Activated gamma-delta T cell treated with anti-CD3 and anti-CD28 coated beads, Interleukin-2, amount 50 U/mL, for 16 hours (primary cell): ENCODE data around the gene AP3S2.
"Not testable (repeated sequence)": the region's sequence is repeated elsewhere in the genome, so short reads cannot be mapped to it uniquely, and the experiment has no call there.

Experiments
- DNase-seq: peaks from one replicate; pipeline ENCODE4 v3.0.0-alpha.2; 2020; ENCODE audit warnings: low read depth

The AP3S2 gene

DNA sequence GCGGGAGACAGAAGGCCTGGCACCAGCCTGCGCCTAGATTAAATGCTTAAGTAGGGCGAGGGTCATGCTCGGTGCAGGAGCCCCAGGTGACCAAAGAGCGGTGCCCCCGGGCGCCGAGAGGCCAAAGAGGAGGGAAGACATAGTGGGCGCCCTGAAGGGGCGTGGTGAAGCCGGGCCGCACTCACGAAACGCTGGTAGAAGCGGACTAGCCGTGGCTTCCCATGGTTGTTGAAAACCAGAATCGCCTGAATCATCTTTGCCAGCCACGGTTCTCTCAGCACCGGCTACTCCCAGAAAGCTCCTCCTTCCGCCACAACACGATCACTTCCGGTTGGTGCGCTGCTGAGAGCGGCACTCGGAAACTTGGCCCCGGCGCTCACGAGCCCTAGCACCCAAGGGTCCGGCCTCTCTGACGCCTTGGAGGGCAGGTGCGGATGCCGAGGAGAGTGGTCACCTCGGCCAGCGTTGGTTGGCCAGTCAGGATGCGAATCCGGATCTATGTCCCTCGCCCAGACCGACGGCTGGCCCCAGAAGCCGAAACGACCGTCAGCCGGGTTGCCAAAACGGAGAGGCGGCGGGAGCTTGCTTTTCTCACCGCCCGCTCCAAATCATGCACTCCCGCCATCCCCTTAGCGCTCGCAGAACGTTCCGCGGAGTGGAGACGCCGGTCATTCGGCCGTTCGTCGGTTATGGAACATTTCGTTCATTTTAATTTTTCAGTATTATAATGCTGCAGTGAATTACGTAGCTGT lies at the start of gene AP3S2:
AP3S2 (minus strand) TSS at position 299 of the 752 bp plus-strand sequence; CDS start at position 254, 45 bp downstream.
- DNase-seq = peak; percentile 78

DNA sequence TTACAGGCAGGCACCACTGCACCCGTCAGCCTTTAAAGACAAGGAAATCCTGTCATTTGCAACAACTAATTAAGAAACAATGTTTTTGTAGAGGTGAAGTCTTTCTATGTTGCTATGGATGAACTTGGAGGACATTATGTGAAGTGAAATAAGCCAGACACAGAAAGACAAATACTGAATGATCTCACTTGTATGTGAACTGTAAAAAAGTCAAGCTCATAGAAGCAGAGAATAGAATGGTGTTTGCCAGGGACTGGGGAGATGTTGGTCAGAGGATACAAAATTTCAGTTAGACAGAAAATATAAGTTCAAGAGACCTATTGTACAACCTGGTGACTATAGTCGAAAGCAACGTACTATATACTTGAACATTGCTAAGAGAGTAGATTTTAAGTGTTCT lies 46.1 kb upstream of the AP3S2 start:
- DNase-seq = no peak

DNA sequence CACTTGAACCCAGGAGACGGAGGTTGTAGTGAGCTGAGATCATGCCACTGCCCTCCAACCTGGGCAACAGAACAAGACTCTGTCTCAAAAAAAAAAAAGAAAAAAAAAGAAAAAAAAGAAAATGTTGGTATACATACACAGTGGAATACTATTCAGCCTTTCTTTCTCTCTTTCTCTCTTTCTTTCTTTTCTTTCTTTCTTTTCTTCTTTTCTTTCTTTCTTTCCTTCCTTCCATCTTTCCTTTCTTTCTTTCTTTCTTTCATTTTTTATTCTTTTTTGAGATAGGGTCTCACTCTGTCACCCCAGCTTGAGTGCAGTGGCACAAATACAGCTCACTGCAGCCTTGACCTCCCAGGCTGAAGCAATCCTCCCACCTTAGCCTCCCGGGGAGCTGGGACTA lies 45.6 kb upstream of the AP3S2 start:
- DNase-seq = not testable (repeated sequence)

DNA sequence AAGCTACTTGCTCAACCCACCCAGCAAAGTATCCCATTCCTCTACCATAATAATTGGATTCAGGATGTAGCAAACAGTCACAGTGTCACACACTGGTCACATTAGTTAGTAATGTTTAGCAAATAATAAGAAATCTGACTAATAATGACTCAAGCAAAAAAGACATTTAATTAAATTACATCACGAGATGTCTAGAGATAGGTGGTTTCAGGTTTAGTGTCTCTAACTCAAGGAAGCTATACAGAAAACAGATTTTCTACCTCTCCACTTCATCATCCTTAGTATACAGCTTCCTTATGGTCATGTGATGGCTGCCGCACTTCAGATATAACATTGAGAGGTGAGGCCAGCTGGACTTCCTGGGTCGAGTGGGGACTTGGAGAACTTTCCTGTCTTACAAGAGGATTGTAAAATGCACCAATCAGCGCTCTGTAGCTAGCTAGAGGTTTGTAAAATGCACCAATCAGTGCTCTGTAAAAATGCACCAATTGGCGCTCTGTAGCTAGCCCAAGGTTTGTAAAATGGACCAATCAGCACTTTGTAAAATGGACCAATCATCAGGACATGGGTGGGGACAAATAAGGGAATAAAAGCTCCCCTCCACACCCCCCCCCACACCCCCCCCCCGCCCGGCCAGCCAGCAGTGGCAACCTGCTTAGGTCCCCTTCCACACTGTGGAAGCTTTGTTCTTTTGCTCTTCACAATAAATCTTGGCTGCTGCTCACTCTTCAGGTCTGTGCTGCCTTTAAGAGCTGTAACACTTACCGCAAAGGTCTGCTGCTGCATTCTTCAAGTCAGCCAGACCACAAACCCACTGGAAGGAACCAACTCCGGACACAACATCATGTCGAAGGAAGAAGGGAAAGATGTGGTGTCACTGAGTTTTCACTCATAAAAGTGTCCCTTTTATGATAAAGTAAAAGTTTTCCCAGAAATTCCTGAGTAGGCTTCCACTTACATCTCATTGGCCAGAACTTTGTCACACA lies 43.9 kb upstream of the AP3S2 start:
- no peak for DNase-seq

DNA sequence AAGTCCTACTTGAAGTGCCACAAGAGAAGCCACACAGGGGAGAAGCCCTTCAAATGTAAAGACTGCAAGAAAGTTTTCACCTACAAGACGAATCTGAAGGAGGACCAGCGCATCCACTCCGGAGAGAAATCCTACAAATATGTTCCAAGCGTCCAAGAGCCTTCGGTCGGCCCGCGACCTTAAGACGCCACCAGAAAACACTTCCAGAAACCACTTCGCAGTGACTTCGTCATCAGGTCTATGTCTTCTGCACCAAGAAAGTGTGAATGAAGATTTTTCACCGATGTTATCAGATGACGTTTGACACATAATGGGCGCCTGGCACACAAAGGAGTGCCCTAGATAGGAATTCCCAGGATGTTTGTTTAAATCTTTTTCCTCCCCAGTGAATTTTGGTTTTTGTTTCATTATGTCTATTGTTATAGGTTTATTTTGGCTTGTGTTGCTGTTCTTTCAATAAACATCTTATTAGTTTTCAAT lies 43.0 kb upstream of the AP3S2 start:
- DNase-seq = no peak

DNA sequence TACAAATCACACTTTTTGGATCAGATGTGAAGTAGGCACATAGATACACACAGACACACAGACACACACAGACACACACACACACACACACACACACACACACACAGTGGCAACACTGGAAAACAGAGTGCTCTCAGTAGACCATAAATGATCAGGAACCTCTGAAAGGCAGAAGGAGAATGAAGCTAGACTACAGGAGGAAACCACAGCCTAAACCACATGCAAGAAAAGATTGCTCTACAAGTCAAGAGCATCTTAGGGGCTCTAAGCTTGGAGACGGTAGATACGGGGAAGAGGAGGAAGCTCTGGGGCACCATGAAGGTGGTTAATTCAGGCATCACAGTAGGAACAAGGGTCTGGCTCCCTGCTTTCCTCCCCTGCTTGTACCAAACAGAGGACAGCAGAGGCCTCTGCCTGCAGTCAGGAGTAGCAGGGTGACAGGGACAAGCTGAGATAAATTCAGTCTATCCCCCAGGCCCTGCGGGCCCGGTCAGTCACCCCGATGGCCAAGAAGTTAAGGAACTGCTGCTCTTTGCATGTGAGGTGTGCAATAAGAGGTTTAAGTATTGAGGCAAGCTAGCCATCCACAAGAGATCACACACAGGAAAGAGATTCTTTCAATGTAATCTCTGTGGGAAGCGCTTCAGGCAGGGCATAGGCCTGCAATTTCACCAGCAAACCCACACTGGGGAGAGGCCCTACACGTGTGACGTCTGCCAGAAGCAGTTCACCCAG lies 42.4 kb upstream of the AP3S2 start:
- DNase-seq = no peak

DNA sequence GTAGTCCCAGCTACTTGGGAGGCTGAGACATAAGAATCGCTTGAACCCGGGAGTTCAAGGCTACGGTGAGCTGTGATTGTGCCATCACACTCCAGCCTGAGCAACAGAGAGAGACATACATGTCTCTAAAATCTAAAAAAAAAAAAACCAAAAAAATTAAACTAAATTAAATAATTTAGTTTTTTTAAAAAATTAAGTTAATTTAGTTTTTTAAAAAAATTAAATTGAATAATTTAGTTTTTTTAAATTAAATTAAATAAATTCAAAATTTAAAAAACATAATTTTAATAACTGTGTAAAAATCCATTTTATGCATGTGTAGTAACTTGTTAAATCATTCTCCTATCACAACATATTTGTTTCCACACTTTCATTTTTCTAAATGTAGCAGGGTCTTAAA lies 39.1 kb upstream of the AP3S2 start:
- no peak for DNase-seq

DNA sequence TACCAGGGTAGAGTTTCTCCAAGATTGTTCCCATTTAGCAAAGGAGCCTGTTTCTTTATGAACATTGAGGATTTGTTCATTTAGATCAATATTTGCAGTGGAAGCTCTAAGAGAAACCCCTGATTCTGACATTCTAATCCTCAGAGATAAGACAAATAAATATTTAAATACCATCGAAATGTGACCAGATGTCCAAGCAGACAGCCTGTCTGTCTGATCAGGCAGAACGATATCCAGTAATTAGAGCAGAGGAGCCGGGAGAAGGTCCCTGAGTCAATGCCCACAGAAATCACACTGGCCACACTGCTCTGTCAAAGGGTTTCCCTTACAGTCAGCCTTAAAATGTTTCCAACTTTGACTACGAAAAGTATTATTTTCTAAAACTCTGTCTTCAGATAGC lies 34.6 kb upstream of the AP3S2 start:
- DNase-seq = no peak

DNA sequence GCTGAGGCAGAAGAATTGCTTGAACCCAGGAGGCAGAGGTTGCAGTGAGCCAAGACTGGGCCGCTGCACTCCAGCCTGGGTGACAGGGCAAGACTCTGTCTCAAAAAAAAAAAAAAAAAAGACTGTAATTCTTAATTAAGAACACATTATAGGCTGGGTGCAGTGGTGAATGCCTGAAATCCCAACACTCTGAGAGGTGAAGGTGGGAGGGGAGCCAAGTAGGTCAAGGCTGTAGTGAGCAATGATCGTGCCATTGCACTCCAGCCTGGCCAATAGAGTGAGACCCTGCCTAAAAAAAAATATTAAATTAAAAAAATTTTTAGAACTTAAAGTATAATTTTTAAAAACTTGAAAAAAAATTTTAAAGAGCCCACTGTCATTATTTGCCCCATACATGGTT lies 32.4 kb upstream of the AP3S2 start:
- DNase-seq = no peak

DNA sequence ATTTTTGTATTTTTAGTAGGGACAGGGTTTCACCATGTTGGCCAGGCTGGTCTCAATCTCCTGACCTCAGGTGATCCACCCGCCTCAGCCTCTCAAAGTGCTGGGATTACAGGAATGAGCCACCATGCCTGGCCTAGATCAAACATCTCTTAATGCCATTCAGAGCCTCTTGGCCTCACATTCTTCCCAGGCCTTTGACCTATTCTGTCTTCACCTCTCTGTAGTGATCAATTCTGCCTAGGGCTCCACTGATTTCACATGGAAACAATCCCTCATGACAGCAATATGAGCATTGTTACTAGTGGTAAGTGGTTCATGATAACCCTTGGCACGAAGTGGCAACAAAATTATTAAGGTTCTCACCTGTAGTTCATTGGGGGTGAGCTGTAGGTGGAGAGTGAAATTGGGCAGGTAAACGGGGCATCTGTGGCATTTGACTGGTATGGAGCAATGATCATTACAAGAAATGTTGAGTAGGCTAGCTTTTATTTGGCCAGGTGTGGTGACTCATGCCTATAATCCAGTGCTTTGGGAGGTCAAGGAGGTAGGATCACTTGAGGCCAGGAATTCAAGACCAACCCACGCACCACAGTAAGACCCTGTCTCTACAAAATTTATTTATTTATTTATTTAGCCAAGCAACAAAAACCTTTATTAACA lies 23.8 kb upstream of the AP3S2 start:
- no peak for DNase-seq

DNA sequence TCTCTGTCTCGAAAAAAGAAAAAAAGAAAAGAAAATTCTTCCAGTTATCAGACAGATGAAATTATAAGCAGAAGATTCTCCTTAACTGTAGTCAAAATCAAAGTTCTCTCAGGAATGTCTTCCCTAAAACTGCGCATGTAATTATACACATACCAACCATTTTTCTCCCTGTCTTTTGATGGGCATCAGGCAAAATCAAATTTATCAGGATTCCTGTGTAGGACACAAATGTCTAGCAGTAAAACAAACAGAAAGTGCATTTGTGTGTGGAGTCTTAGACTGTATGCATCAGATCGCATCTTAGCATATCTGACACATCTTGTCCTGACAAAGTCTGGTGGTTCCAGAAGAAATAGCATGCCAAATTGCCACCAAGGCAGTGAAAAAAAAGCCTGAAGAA lies 22.9 kb upstream of the AP3S2 start:
- DNase-seq = no peak

DNA sequence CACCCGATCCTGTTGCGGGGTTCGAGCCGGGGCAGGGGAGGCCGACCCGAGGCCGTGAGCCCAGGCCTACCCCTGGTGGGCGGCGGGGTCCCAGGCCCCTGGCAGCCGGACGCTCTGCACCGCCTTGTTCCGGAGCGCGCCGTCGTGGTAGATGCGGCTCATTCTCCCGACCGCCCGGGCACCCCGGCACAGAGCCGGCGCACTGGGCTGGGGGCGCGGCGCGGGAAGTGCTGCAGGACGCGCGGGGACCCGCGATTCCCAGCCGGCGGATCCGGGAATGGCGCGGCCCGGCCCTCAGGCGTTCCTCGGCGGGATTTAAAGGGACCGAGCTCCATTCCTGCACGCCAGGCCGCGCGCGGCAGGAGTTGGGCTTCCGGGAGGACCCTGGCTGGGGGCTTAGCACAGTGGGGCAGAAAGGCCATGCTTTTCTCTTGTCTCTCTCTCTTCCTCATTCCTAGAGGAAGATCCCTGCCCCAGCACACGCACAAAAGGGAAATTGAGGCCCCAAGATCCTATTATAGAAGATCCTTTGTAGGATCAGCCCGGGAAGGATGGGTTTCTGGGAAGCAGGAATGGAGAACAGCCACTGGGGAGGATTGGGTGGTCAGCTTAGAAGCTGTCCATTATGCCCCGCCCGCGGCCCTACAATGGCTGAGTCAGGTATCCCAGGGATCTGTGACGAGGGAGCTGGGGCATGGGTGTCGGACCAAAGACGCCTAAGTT lies 19.0 kb upstream of the AP3S2 start, which contains the start of gene ARPIN:
ARPIN (minus strand) TSS at position 279 of the 723 bp plus-strand sequence; CDS start at position 162, 117 bp downstream.
- no peak for DNase-seq

DNA sequence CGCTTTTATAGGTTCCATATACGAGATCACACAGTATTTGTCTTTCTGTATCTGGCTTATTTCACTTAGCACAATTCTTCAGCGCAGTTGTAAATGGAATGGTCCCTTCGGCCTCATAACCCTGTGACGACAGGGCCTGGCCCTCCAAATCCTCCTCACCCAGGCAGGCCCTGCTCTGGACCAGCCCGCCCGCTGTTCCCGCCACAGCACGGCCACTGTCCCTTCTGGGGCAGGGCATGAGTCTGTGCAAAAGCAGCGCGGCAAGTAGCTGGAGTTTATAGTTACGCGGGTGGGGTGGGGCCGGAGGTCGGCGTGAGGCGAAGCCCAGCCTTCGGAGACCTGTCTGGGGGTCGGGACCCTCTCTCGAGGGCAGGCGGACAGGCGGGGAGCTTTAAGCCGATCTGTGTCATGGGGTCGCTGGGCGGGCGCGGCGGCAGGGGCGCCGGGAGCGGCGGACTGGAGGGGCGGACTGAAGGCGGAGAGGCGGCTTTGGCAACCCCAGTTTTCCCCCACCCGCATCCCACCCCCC lies 18.4 kb upstream of the AP3S2 start:
- no peak for DNase-seq

DNA sequence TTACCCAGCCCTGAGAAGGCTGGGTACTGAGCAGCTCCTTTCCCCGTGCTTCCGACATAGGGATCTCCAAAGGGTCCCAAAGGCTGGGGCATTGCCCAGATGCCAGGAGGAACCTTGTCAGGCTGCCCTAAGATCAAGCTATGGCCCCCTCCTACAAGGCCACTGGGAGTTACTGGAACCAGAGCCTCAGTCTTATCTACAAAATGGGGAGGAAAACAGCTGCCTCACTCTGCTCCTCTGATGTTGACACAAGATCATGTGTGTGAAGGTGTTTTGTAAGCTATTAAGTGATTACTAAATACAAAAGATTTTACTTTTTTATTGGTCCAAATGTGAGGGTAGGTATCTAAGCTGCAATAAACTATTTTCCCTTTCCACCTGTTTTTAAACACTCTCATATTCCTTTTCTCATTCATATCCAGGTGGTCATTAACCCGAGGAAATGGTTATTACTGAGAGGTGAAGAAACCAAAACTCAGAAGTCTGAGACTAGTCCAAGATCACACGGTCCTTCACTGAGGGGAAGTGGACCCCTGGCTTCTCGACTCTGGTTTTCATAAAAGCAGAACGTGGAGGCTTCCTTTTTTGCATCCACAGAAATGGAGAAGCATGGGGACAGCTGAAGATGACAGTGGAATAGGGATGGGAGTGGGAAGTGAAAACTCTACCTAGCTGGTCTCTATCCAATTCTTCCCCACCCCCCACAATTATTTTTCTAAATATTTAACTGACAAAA lies 17.3 kb upstream of the AP3S2 start:
- DNase-seq = no peak

DNA sequence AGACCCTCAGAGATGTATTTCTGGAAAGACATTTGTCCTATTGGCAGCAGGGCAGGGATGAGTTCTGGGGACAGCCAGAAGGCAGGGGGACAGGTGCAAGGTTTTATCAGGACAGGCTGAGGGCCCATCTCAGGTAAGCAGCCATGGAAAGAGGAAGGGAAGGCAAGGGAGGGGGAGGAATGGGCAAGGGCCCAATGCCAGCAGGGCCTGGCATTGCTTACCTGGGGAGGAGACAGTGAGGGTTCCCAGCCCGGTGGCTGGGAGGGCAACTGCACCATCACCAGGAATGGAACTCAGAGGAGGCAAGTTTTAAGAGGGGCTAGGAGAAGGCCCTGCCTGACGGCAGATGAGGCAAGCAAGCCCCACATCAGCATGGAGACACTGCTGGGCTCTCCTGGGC lies 15.8 kb upstream of the AP3S2 start:
- DNase-seq = no peak

DNA sequence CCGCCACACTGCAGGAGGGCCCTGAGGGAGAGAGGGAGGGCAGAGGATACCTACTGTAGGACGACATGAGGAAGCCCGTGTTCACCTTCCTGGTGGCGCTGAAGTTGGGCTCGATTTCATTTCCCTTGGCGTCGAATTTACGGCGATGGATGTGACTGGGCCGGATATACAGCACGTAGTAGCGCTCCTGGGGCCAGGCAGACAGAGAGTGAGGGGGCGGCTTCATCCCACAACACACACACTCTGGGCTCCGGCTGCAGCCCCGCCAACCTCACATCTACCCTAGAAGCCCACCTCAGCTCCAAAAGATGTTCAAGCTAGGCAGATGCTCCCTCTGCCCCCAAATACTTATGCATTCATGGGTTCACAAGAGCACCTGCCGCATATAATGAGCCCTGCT lies 14.4 kb upstream of the AP3S2 start:
- DNase-seq = no peak

DNA sequence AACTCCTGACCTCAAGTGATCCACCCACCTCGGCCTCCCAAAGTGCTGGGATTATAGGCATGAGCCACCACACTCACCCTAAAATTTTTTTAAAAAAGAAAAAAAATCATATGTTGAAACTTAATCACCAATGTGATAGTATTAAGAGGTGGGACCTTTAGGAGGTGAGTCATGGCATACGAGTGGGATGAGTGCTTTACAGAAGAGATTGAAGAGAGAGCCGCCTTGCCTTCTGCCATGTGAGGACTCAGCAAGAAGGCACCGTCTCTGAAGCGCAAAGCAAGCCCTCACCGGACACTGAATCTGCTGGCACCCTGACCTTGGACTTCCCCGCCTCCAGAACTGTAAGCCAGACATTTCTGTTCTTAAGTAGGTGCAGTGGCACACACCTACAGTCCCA lies 13.5 kb upstream of the AP3S2 start:
- no peak for DNase-seq

DNA sequence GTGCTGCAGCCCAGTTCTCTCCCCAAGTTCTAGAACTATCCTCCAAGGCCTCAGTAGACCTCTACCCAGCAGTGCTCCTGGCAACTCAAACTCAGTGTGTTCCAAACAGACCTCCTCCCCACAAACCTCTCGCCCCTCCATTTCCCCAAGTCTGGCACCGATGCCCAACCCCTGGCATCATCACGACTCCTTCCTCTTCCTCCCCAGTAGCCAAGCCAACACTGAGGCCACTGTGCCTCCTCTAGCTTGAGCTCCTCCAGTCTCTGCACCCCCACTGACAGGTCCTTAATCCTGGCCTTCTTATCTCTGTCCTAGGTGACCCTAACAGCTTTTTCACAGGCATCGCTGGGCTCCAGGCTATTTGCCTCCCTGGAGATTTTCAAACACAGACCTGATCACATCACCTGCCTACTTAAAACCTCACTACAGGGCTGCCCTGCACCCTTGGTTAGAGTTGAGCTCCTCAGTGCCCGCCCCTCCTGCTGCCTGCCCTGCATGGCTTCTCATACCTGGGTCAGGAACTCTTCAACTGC lies 12.1 kb upstream of the AP3S2 start:
- DNase-seq = no peak

DNA sequence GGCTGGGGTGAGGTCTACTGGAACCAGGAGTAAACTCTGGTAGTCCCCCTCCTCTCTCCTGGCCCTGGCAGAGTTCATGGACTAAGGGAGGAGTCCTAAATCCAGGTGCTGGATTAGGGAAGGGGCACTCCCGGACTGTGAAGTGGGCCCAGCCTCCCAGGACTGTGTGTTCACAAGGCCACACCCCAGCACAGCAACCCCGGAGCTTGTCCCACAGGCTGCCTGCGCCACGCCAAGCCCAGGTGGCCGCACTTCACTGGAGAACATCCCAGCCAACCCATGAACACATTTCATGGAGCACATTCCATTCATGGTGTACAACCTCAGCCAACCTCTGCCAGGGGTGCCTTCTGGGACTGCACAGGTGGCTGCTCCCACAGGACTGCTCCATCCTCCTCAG lies 10.7 kb upstream of the AP3S2 start:
- no peak for DNase-seq

DNA sequence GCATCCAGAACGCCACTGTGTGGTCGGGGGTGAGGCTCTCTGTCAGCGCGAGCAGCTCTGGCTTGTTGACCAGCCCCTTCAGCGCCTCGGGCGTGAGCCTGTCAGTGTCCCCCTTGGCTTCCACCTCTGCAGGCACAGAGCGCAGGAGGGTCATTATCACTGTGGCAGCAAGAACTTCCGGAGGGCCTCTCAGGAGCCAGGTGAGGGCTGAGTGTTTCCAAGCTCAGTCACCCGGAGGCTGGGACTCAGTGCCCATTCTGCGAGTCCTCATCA lies 10.0 kb upstream of the AP3S2 start:
- no peak for DNase-seq
